GM21576 (cell line): ENCODE measurements around the gene CAV1.
"Not testable (repeated sequence)": the region's sequence is repeated elsewhere in the genome, so short reads cannot be mapped to it uniquely, and the experiment has no call there.

Experiments
- ATAC-seq: cut with Tn5 transposase; IDR thresholded peaks from one replicate; pipeline ENCODE4 v1.9.1; 2021; ENCODE audit warnings: mild to moderate bottlenecking, moderate library complexity; ENCODE audit not compliant: unreplicated experiment

Gene CAV1, protein sequence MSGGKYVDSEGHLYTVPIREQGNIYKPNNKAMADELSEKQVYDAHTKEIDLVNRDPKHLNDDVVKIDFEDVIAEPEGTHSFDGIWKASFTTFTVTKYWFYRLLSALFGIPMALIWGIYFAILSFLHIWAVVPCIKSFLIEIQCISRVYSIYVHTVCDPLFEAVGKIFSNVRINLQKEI

DNA sequence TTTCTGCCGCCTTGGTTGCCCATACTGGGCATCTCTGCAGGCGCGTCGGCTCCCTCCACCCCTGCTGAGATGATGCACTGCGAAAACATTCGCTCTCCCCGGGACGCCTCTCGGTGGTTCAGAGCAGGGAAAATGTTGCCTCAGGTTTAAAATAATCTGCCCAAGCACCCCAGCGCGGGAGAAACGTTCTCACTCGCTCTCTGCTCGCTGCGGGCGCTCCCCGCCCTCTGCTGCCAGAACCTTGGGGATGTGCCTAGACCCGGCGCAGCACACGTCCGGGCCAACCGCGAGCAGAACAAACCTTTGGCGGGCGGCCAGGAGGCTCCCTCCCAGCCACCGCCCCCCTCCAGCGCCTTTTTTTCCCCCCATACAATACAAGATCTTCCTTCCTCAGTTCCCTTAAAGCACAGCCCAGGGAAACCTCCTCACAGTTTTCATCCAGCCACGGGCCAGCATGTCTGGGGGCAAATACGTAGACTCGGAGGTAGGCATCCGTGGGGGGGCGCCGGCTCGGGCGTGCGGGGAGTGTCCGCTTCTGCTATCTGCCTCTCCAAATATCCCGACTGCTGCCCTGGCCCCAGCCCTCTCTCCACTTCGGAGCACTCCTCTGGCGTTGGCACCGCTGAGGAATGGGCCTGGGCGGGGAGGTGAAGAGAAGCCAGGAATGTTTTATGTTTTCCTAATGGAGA is at the start of gene CAV1:
Gene CAV1 (plus strand): TSS at position 428 of the 689 bp plus-strand sequence. CDS start 27 bp downstream, at position 455.
- peak; percentile 30 for ATAC-seq

GRCh38 chr7:116477625-116478024 is 47.2 kb upstream of the CAV1 start:
- ATAC-seq = no peak

GRCh38 chr7:116478834-116479233 is 46.0 kb upstream of the CAV1 start:
- ATAC-seq = no peak

DNA sequence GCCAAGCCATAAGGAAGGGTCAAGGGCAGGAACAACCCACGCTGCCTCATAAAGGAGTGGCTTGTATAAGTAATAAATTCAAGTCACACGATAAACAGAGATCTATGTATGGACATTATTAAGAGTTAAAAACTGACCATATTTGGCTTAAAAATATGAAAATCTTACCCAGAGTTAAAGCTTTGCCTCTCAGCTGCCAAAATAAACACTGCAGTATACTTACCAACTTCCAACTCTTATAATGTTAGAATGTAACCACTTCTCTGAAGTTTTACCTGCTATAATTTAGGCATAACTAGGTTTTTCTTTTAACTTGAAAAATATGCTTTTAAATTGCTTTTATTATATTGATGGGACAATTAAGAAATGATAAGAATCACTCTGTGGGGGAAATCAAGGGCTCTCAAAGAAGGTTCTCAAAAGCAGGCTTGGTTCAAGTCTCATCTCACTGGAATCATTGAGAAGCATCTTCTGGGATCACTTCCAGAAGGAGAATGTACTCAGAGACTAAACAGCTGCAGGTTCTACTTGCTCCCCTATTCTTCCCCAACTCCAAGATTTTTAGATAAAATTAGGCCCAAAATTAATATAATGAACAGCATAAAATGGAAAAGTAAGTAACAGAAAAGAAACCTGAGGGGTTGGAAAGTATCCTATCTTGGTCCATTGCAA is 41.4 kb upstream of the CAV1 start:
- no peak for ATAC-seq

- not testable (repeated sequence) for ATAC-seq
Measured at GRCh38 chr7:116484389-116484788, 40.4 kb upstream of the CAV1 start.

DNA sequence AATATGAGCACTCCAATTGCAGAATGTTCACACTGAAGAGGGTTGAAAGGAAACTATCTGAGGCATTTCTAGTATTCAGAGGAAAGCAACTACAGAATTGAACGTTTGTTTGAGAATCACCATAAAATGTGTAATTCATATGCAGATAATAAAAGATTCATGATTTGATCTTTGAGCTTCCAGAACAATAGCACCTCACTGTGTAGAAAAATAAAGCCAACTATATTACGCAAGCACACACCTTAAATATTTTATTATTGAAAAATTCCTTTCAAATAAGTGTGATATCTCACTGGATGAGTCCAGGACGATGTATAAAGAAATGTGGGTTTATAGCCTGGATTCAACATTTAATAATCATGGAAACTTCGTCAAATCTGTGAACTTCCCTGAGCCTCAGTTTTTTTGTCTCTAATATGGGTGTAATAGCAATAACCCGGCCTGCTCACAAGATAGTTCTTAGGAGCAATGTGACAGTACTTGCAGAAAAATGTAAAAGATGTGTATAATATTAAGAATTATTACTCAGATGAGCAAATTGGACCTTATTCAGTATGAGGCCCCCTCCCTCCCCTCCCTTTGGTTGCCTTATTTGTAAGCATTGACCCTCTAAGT is 36.8 kb upstream of the CAV1 start:
- no peak for ATAC-seq

DNA sequence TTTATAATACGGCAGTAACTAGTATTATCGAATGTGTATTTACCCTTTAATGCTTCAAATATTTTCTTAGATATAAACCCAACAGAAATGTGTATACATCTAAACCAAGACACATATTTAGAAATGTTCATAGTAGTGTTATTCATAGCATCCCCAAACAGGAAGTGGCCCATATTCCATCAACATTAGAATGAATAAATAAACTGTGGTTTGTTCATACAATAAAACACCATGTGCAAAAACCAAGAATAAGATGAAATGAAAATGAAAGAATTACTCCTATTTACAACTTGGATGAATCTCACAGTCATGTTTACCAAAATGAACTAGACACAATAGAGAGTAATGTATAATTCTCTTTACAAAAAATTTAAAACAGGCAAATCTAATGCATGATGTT is 34.5 kb upstream of the CAV1 start:
- no peak for ATAC-seq

DNA sequence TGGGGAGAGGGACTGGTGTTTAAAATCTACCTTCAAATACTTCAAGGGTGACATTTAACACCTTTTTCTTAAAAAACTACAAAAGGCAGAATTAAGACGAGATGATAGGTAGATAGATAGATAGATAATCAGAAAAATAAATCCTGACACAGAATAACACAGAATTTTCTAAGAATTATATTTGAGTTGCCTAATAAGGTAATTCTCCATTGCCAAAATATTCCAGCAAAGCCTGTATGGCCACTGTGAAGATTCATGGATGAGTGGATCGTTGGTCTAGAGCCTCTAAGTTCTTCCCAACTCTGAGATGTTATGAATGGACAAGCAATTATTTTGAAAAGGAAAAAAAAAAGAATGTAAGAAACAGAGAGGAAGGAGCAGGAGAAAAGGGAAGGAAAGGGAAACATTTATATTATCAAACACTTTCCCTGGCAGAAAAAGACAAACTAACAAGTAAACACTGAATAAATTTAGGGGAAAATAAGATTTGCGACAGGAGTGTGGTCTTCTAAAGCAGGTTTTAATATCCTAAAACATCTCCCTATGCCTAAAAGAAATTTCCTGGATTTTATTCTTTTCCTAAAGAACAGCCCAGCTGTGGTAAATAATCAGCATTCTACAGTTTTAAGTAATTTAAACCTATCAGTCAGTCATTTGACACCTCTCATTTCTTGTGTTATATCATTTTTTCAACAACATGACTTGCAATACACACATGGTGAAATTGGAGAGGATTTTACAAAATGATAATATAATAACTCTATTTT is 32.8 kb upstream of the CAV1 start:
- no peak for ATAC-seq

DNA sequence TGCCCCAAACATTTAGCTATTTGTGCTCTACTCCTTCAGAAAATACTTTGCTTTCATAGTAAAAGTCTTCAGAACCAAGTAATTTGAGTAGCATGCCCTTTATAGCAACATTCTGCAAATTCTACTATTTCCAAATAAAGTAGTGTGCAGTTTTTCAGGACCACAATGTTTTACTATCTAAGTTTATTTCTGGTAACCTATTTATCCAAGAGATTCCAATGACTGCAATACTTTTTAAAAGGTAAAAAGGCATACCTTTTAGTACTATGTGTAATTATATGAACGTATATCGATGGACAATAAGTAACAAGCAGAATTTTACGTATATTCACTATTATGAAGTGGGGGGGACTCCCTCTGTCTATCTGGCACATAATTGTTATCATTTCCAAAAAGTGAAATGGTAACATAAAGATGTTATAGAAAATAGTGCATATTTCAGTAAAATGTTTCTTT is 32.2 kb upstream of the CAV1 start:
- ATAC-seq = no peak

GRCh38 chr7:116493449-116493848 is 31.4 kb upstream of the CAV1 start:
- no peak for ATAC-seq

GRCh38 chr7:116494472-116494871 is 30.4 kb upstream of the CAV1 start:
- no peak for ATAC-seq

GRCh38 chr7:116495736-116496135 is 29.1 kb upstream of the CAV1 start:
- no peak for ATAC-seq

DNA sequence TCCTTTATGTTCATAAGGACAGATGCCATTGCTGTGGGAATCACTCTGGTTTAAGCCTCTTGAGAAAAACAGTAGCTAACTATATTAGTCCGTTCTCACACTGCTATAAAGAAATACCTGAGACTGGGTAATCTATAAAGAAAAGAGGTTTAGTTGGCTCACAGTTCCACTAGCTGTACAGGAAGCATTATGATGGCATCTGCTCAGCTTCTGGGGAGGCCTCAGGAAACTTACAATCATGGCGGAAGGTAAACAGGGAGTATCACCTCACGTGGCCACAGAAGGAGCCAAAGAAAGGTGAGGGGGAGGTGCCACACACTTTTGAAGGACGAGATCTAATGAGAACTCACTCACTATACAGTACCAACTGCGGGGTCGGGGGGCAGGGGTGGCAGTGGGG is 28.2 kb upstream of the CAV1 start:
- ATAC-seq = no peak

DNA sequence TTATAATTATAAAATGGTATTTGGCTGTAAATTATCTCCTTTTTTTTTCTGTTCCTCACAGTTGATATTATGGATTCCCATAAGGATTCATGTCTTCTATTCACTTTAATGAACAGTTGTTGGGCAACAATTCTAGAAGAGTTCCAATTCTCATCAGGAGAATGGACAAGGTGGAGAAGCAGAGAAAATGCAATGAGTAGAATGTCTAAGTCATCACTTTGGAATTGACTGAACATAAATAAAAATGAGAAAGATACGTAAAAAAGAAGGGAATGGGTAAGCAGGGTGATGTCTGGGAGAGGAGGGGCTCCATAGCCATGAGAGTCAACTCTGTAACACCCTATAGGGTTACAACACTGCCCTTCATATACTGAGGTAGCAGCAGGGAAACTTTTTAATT is 27.1 kb upstream of the CAV1 start:
- ATAC-seq = no peak

GRCh38 chr7:116499168-116500077 is 25.4 kb upstream of the CAV1 start, which contains the start of gene CAV2:
Gene CAV2 (plus strand): TSS chr7:116499738. CDS start chr7:116499782, 44 bp downstream.
- peak; percentile 39 for ATAC-seq

- peak; percentile 46 for ATAC-seq
Measured at GRCh38 chr7:116500078-116500853, 24.6 kb upstream of the CAV1 start.

- no peak for ATAC-seq
Measured at GRCh38 chr7:116501425-116502167, 23.2 kb upstream of the CAV1 start.
